Erythroblast (primary cell): ENCODE results near the gene TENT4B.

ENCODE experiments used
- GATA1 ChIP-seq: IDR thresholded peaks from 2 replicates; pipeline ENCODE4 v1.6.1; 2011; ENCODE audit warnings: low read depth, mild to moderate bottlenecking, control low read depth, low read length, moderate library complexity
- POLR2A ChIP-seq: IDR thresholded peaks from 2 replicates; pipeline ENCODE4 v1.6.1; 2011; ENCODE audit warnings: mild to moderate bottlenecking, low read length

GRCh38 chr16:50255538-50255937 is 102.4 kb downstream of the TENT4B start:
- TF ChIP-seq POLR2A, result no peak
- TF ChIP-seq GATA1, result no peak
